Measurements from ENCODE around the gene KCNMB4. TPM values are rescaled to one million over a fixed set of nuclear protein-coding genes. Genes with fewer than 3 reads are reported as not detected.

KCNMB4 gene
- total RNA-seq, 3 donors from 2014 or later (not counting 1 experiment from before 2014, with no cell fraction given), result 0.43 TPM; not detected in 2

GRCh38 chr12:70463997-70464396 is 97.9 kb downstream of the KCNMB4 start:
- Histone ChIP-seq H3K4me1 (ENCODE audit: control insufficient read depth, insufficient read depth, low read length) (no peaks in the 10 kb centered on the region), H3K27me3 (ENCODE audit: control insufficient read depth, insufficient read depth, low read length) (no peaks in the 10 kb centered on the region), H3K27ac (ENCODE audit: low read length) (no peak overlapping the region), H3K9me3 (ENCODE audit: control insufficient read depth, insufficient read depth, low read length) (peaks cover 8% of the 10 kb centered on the region), H3K4me3 (ENCODE audit: low read length) (no peak overlapping the region), H3K36me3 (ENCODE audit: control insufficient read depth, insufficient read depth, low read length) (no peaks in the 10 kb centered on the region)
- Mint-ChIP-seq H3K4me3 (no peak overlapping the region), H3K27ac (no peak overlapping the region), H3K27me3 (ENCODE audit: low read depth in 2 of 2) (peaks cover 0 to 4% of the 10 kb centered on the region in 2 donors), H3K4me1 (no peaks in the 10 kb centered on the region), H3K9me3 (peaks cover 0 to 2% of the 10 kb centered on the region in 2 donors), H3K36me3 (no peaks in the 10 kb centered on the region)
- DNase-seq (no peak), ATAC-seq (no peak)
- 96% methylated on average over 4 of the region's 4 CpGs for WGBS (ENCODE audit: insufficient coverage)
- TF ChIP-seq CTCF (IDR thresholded peaks at IDR 0.05), result no peak
- intact Hi-C loops (cut with micrococcal nuclease), result no loop called here

DNA sequence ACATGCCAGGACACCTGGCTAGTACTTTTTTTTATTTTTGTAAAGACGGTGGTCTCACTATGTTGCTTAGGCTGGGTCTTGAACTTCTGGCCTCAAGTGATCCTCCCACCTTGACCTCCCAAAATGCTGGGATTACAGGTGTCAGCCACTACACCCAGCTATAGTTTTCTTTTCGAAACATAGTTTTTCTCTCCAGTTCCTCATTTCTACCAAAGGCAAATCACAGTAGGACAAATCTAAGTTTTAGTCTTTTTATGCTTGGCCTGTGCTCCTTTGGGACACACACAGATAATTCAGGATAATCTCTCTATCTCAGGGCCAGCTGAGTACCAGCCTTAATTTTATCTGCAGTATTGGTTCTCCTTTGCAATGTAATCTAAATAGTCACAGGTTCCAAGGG is 100.7 kb downstream of the KCNMB4 start:
- 77% methylated on average over 2 of the region's 2 CpGs for WGBS (ENCODE audit: insufficient coverage)
- intact Hi-C loops (cut with micrococcal nuclease), result no loop called here
- TF ChIP-seq CTCF (IDR thresholded peaks at IDR 0.05), result no peak

GRCh38 chr12:70467476-70467875 is 101.4 kb downstream of the KCNMB4 start:
- H3K4me1 Mint-ChIP-seq, result no peaks in the 10 kb centered on the region
- no peak overlapping the region for H3K4me3 Mint-ChIP-seq
- WGBS (ENCODE audit: insufficient coverage), result 96% methylated on average over 2 of the region's 2 CpGs
- Histone ChIP-seq H3K27ac (ENCODE audit: low read length) (no peak overlapping the region), H3K36me3 (ENCODE audit: control insufficient read depth, insufficient read depth, low read length) (no peaks in the 10 kb centered on the region), H3K4me1 (ENCODE audit: control insufficient read depth, insufficient read depth, low read length) (no peaks in the 10 kb centered on the region), H3K27me3 (ENCODE audit: control insufficient read depth, insufficient read depth, low read length) (no peaks in the 10 kb centered on the region), H3K4me3 (ENCODE audit: low read length) (no peak overlapping the region), H3K9me3 (ENCODE audit: control insufficient read depth, insufficient read depth, low read length) (peaks cover 8% of the 10 kb centered on the region)
- H3K27ac Mint-ChIP-seq, result no peak overlapping the region
- peaks cover 2 to 6% of the 10 kb centered on the region in 2 donors for H3K27me3 Mint-ChIP-seq (ENCODE audit: low read depth in 2 of 2)
- no peaks in the 10 kb centered on the region for H3K9me3 Mint-ChIP-seq
- TF ChIP-seq CTCF (IDR thresholded peaks at IDR 0.05), result no peak
- intact Hi-C loops (cut with micrococcal nuclease), result no loop called here
- no peak for ATAC-seq
- H3K36me3 Mint-ChIP-seq, result no peaks in the 10 kb centered on the region
- no peak for DNase-seq

More for the DNA sequence above, 100.7 kb downstream of the KCNMB4 start:
- Histone ChIP-seq H3K27me3 (ENCODE audit: control insufficient read depth, insufficient read depth, low read length) (no peaks in the 10 kb centered on the region), H3K36me3 (ENCODE audit: control insufficient read depth, insufficient read depth, low read length) (no peaks in the 10 kb centered on the region), H3K4me1 (ENCODE audit: control insufficient read depth, insufficient read depth, low read length) (no peaks in the 10 kb centered on the region), H3K4me3 (ENCODE audit: low read length) (no peak overlapping the region), H3K27ac (ENCODE audit: low read length) (no peak overlapping the region), H3K9me3 (ENCODE audit: control insufficient read depth, insufficient read depth, low read length) (peaks cover 8% of the 10 kb centered on the region)
- H3K4me1 Mint-ChIP-seq, result no peaks in the 10 kb centered on the region
- ATAC-seq (no peak), DNase-seq (no peak)
- H3K27me3 Mint-ChIP-seq (ENCODE audit: low read depth in 2 of 2), result peaks cover 0 to 4% of the 10 kb centered on the region in 2 donors
- no peaks in the 10 kb centered on the region for H3K36me3 Mint-ChIP-seq
- no peak overlapping the region for H3K27ac Mint-ChIP-seq
- no peaks in the 10 kb centered on the region for H3K9me3 Mint-ChIP-seq
- no peak overlapping the region for H3K4me3 Mint-ChIP-seq
